Epidermal melanocyte (primary cell): ENCODE data around the gene NEU4.

Experiments used
- DNase-seq: peaks from one replicate; pipeline ENCODE4 v3.0.0; 2011; ENCODE audit warnings: low spot score; ENCODE audit not compliant: insufficient read length

The NEU4 gene

GRCh38 chr2:241863536-241863954 lies 54.6 kb downstream of the NEU4 start:
- DNase-seq, result no peak

GRCh38 chr2:241864168-241864849 lies 55.3 kb downstream of the NEU4 start:
- no peak for DNase-seq

- no peak for DNase-seq
Measured at GRCh38 chr2:241864850-241865213, 55.8 kb downstream of the NEU4 start.

GRCh38 chr2:241865416-241865956 lies 56.5 kb downstream of the NEU4 start:
- no peak for DNase-seq

- no peak for DNase-seq
Measured at GRCh38 chr2:241865957-241866789, 57.2 kb downstream of the NEU4 start.
